HG03097 (cell line): ENCODE data around the gene FABP6.

ENCODE experiments used
- ATAC-seq: cut with Tn5 transposase; IDR thresholded peaks from one replicate; pipeline ENCODE4 v1.9.1; 2021; ENCODE audit not compliant: unreplicated experiment, low FRiP score

Gene FABP6

GRCh38 chr5:160260006-160260775 lies 30.9 kb downstream of the FABP6 start:
- ATAC-seq = no peak

DNA sequence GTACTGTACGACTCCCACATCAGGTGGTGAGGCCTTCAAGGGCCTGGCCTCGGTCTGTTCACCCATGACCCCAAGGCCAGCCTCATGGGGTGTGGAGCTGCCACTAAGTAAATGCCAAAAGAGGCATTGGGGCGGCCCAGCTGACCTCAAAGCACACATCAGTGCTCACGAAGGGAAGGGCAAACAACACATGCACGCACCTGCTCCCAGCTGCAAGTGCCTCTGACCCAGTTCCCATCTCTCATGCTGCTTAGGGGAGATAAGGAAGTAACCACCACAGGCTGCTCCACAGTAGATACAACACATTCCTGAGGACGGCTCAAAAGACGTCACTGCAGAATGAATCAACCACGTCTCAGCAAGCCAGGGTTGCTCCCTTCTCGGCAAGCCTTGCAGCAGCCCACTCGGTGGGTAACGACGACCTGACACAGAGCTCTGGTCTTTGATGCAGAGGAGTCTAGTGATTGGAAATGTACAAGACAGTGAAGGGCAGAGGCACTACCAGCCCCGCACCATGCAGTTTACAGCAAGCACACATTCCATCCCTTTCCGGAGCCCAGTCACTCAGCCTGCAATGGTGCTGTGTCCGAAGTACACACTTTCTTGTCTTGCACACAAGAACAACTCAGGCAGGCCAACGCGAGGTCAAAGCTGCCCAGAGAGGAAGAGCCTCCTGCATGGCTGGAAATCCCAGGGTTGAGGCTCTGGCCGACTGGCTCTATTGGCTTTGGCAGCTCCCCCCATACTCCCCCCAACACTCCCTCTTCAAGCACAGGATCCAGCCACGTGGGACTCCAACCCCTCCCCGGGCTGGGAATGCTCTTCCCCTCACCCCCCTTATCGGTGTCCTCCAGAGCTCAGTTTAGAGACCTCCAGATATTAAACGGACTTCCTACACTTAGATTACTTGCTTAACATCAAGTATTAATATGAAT lies 31.8 kb downstream of the FABP6 start:
- no peak for ATAC-seq

DNA sequence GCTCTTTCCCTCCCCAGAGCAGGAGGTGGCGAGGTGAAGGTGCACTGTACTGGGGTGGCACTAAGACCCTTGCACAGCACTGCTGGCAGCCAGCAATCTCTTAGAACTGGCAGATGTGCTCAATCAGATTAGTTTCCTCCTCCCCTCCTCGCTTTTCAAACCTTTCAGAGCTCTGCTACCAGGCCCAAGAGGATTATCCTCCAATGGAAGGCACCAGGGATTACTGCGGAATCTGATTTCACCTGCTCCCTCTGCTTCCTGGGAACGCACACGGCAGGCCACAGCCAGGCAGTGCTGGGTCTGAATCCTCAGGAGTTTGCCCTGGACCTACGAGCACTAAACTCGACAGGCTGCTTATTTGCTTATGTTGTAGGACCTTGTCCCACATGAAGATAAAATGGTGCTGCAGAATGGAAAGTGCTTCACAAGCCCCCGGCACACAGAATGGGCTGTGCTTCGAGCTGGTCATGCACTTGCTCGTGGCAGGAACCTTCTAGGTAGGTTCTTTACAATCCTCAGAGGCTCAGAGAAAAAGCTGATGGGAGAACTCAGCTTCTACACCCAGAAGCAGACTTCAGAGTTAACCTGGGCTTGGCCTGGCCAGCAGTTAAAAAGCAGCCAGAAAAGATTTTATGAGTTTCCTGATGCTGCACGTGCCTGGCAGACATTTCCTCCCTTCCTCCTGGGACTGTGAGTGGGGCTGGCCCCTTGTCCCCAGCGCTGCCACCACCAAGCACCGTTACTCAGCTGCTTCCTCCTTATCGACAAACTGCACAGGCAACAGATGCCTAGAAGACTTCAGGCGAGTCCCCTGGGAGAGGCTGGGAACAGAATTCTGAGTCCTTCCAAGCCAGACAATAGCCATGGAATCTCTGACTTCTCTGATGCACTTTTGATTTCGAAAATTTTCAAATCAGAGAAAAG lies 33.1 kb downstream of the FABP6 start:
- no peak for ATAC-seq

DNA sequence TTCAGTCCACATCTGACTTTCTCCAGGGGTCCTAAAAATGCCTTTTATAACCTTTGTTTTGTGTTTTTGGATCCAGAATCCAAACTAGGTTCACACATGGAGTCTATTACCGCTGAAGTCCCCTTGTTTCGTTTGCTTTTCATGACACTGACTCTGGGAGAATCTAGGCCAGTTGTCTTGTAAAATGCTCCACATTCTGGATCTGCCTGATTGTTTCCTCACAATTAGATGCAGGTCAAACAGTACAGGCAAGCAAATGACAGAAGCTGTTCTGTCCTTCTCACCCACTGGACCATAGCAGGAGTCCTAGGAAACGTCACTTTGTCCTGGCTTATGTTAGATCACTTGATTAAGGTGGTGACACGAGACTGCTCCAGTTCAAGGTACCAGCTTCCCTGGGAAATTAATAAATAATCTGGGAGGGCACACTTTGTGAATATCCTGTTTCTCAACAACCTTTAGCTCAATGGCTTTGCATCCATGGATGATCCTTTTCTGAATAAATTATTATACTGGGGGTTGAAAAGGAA lies 34.1 kb downstream of the FABP6 start:
- ATAC-seq = no peak

DNA sequence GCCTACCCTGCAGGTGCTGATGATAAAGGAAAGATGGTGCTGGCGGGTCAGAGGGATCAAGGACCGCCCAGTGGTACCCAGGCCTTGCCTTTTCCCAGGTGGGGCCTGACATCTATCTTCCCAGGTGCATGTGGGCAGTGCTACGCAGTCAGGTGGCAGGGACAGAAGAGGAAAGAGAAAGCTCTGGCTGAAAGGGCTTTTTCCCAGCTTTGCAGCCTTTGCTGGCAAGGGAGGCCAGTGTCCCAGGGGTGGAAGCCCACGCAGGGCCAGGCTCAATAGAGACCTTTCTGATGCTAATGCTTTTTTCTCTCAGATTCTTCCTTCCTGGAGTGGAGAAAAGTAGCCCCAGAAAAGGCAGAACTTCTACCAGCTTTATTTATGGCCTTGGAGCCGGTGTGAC lies 36.7 kb downstream of the FABP6 start:
- ATAC-seq = no peak

- ATAC-seq = no peak
Observed at GRCh38 chr5:160266752-160267345, 37.5 kb downstream of the FABP6 start.

DNA sequence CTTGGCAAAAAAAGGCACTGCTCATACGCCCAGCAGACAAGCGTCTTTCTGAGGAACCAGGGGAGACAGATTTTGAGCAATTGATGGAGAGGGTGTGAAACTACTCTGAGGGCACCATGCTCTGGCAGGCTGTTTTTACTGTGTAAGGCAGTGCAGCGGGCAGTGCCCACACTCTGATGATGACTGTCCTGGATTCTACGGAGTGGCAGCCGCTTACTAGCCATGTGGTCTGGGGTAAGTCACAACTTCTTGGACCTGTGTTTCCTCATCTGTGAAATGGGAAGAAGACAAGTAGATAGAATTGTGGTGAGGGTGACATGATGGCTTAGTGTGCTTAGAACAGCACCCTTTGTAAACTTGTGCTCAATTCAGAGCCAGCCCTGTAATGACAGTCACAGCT lies 38.8 kb downstream of the FABP6 start:
- no peak for ATAC-seq

GRCh38 chr5:160269017-160269416 lies 39.7 kb downstream of the FABP6 start:
- ATAC-seq = no peak

- ATAC-seq = no peak
Observed at GRCh38 chr5:160270704-160271103, 41.4 kb downstream of the FABP6 start.

DNA sequence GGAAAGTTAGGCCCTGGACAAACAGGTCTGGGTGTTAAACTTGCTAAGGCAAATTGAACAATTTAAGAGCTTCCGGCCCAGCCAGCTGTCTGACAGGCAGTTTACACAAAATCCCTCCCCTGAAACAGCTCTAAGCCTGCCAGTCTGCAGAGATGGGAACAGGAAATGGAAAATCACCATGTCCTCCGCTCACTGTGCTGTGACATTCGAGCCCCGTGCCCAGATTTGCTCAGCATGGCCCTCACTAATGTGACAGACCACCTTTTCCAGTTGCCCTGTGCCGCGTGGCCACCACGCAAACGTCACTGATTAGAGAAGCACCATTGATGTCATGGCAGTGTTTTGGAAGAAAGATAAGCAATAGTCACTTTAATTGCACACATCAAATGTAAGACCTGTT lies 42.1 kb downstream of the FABP6 start:
- no peak for ATAC-seq

- ATAC-seq = no peak
Observed at GRCh38 chr5:160271836-160272235, 42.5 kb downstream of the FABP6 start.

GRCh38 chr5:160272264-160272663 lies 43.0 kb downstream of the FABP6 start:
- no peak for ATAC-seq

GRCh38 chr5:160272889-160273288 lies 43.6 kb downstream of the FABP6 start:
- ATAC-seq = no peak

GRCh38 chr5:160274483-160274931 lies 45.2 kb downstream of the FABP6 start:
- ATAC-seq = no peak

- no peak for ATAC-seq
Observed at GRCh38 chr5:160278343-160278742, 49.0 kb downstream of the FABP6 start.

DNA sequence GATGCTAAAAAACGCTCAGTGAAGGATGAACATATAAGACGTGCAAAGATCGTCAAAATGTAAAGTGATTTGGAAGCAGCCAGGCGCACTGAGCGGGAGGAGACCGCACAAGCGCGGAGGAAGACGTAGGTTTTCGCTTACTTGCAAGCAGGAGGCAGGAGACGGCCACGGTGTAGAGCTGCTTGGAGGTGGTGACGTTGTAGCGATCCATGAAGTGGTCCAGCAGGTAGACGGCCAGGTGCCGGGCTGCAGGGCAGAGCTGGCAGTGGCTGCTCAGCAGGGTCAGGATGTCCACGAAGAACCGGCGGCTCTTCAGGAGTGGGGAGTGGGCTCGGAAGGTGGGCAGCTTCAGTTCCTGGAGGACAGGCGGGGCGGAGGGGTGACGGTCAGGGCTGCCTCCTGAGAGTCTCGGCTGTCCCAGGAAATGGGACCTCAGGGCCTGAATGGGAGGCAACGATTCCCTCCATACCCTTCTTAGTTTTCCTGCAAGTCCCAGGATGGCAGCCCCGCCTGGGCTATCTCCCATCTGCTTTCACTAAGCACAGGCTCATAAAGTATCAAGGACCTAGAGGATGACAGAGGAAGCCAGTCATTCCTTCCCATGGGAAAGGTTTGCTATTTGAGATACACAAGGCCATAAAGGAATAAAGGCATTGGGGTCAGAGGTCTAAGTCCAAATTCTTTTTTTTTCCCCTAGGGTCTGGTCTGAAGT lies 51.2 kb downstream of the FABP6 start:
- no peak for ATAC-seq

DNA sequence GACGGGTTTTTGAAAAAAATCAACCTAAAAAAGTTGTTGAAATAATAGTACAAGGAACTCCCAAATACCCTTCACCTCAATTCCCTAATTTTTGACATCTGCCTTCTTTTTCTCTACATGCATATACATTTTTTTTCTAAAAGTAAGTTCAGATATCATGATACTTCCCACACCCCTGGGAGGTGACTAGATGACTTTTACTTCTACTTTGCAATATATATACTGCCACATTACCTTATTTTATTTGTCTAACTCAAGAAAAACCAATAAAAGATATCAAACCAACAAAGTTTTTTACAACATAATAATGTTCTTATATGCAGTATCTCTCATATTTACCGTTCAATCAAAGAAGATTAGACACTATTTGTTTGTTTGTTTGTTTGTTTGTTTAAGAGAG lies 52.0 kb downstream of the FABP6 start:
- no peak for ATAC-seq

GRCh38 chr5:160284291-160284873 lies 55.1 kb downstream of the FABP6 start:
- ATAC-seq = no peak

- ATAC-seq = no peak
Observed at GRCh38 chr5:160285316-160285715, 56.0 kb downstream of the FABP6 start.
